Liver (tissue), 9 donors: ENCODE measurements around the gene SCN3A. TPM values are rescaled to one million over a fixed set of nuclear protein-coding genes. Genes with fewer than 3 reads are reported as not detected.

ENCODE experiments used
- DNase-seq: peaks from one replicate; pipeline ENCODE4 v3.0.0-alpha.2; 2017; ENCODE audit warnings: low spot score
- H3K27ac ChIP-seq, 2 donors: one replicate each; pipeline ENCODE4 v1.7.0; 2013; ENCODE audit warnings: inconsistent platforms in 2 of 2, low read length in 2 of 2, control low read depth in 1 of 2, low read depth in 1 of 2, mild to moderate bottlenecking in 1 of 2
- H3K27me3 ChIP-seq, 4 donors: one replicate each; pipeline versions ENCODE4 v1.6.1 to v1.7.0; 2013; ENCODE audit warnings: low read length in 3 of 4, inconsistent platforms in 1 of 4, mild to moderate bottlenecking in 1 of 4, moderate library complexity in 1 of 4; ENCODE audit not compliant: control insufficient read depth in 4 of 4, insufficient read depth in 4 of 4
- H3K36me3 ChIP-seq, 4 donors: one replicate each; pipeline versions ENCODE4 v1.6.1 to v1.7.0; 2013; ENCODE audit warnings: low read length in 3 of 4, mild to moderate bottlenecking in 3 of 4, low read depth in 1 of 4, moderate library complexity in 1 of 4; ENCODE audit not compliant: control insufficient read depth in 4 of 4, insufficient read depth in 3 of 4
- H3K4me1 ChIP-seq, 4 donors: one replicate each; pipeline versions ENCODE4 v1.6.1 to v1.7.0; 2013; ENCODE audit warnings: low read length in 3 of 4, mild to moderate bottlenecking in 3 of 4, moderate library complexity in 1 of 4; ENCODE audit not compliant: control insufficient read depth in 4 of 4, insufficient read depth in 4 of 4
- H3K4me3 ChIP-seq, 3 donors: one replicate each; pipeline versions ENCODE4 v1.6.1 to v1.7.0; 2013; ENCODE audit warnings: low read length in 3 of 3, control low read depth in 1 of 3, low read depth in 1 of 3, mild to moderate bottlenecking in 1 of 3
- H3K9ac ChIP-seq, 2 donors: one replicate each; pipeline ENCODE4 v1.7.0; 2013; ENCODE audit warnings: low read length in 2 of 2, mild to moderate bottlenecking in 2 of 2, moderate library complexity in 2 of 2, control low read depth in 1 of 2, low read depth in 1 of 2
- H3K9me3 ChIP-seq, 4 donors: one replicate each; pipeline versions ENCODE4 v1.6.1 to v1.7.0; 2013; ENCODE audit warnings: low read length in 3 of 4; ENCODE audit not compliant: control insufficient read depth in 4 of 4
- EGR1 ChIP-seq, 2 donors: IDR thresholded peaks; 2 replicates each; pipeline ENCODE4 v1.6.1; 2016 to 2018; ENCODE audit warnings: antibody characterized with exemption in 2 of 2, low read depth in 2 of 2
- FOXA1 ChIP-seq: IDR thresholded peaks from 2 replicates; pipeline ENCODE4 v1.6.1; 2016; ENCODE audit warnings: antibody characterized with exemption
- FOXA2 ChIP-seq: IDR thresholded peaks from 2 replicates; pipeline ENCODE4 v1.6.1; 2016; ENCODE audit warnings: antibody characterized with exemption
- HNF4A ChIP-seq, 2 donors: conservative IDR thresholded peaks; 2 replicates each; pipeline ENCODE4 v1.6.1; 2016; ENCODE audit warnings: antibody characterized with exemption in 2 of 2, mild to moderate bottlenecking in 2 of 2
- HNF4G ChIP-seq: IDR thresholded peaks from 2 replicates; pipeline ENCODE4 v1.6.1; 2016; ENCODE audit warnings: antibody characterized with exemption
- JUND ChIP-seq, 2 donors: IDR thresholded peaks; 2 replicates each; pipeline ENCODE4 v1.6.1; 2016; ENCODE audit warnings: antibody characterized with exemption in 2 of 2
- NR2F2 ChIP-seq: IDR thresholded peaks from 2 replicates; pipeline ENCODE4 v1.6.1; 2016; ENCODE audit warnings: antibody characterized with exemption
- RAD21 ChIP-seq, 2 donors: IDR thresholded peaks; 2 replicates each; pipeline ENCODE4 v1.6.1; 2016; ENCODE audit warnings: antibody characterized with exemption in 2 of 2, mild to moderate bottlenecking in 2 of 2
- RXRA ChIP-seq, 2 donors: IDR thresholded peaks; 2 replicates each; pipeline ENCODE4 v1.6.1; 2017 to 2018; ENCODE audit warnings: antibody characterized with exemption in 2 of 2, mild to moderate bottlenecking in 1 of 2
- TAF1 ChIP-seq: conservative IDR thresholded peaks from 2 replicates; pipeline ENCODE4 v1.6.1; 2016; ENCODE audit warnings: antibody characterized with exemption, mild to moderate bottlenecking
- YY1 ChIP-seq: IDR thresholded peaks from 2 replicates; pipeline ENCODE4 v1.6.1; 2016; ENCODE audit warnings: antibody characterized with exemption, mild to moderate bottlenecking
- WGBS: extraction: QIAGEN DNeasy Blood & Tissue Kit; methylation state at CpG from one replicate; pipeline ENCODE4 v1.1.7; 2013; 5-methylcytosine and 5-hydroxymethylcytosine counted together
- polyA plus RNA-seq, 2 donors: library from polyadenylated mRNA; stranded (reverse) in 1 of 2; unstranded in 1 of 2; fragments of 200-250 nt in 1 of 2; fragments of >200 nt in 1 of 2; fragmentation: Nextera tagmentation in 1 of 2; extraction: Ambion mirVana in 1 of 2; gene quantifications; one replicate each; pipeline versions ENCODE4 v1.2.1 to v1.2.3, GENCODE V29; 2013 to 2015
- total RNA-seq, 2 donors: library from RNA; depleted of rRNA; stranded (reverse); fragments of >200 nt; gene quantifications; one replicate each; pipeline ENCODE4 v1.2.3, GENCODE V29; 2014
- TF ChIP-seq, protein P1 (sequence below): fragments of 150-350 bp; IDR thresholded peaks from 2 replicates; pipeline ENCODE4 v1.5.1; 2017; ENCODE audit warnings: improper control_type of control experiment, low read depth, low read length; ENCODE audit not compliant: missing input control
- TF ChIP-seq, protein P2 (sequence below): IDR thresholded peaks from 2 replicates; pipeline ENCODE4 v1.6.1; 2016; ENCODE audit warnings: antibody characterized with exemption
- TF ChIP-seq, protein P3 (sequence below): IDR thresholded peaks from 2 replicates; pipeline ENCODE4 v1.6.1; 2016; ENCODE audit warnings: antibody characterized with exemption, mild to moderate bottlenecking
- TF ChIP-seq, protein P4 (sequence below): IDR thresholded peaks from 2 replicates; pipeline ENCODE4 v1.6.1; 2016; ENCODE audit warnings: antibody characterized with exemption
- donor health status: healthy.
- donor health status: healthy.
- donor health status: healthy.
- donor health status: healthy.
- donor health status: healthy.

Gene SCN3A
- total and polyA plus RNA-seq, 4 donors, result 0.05 to 1.0 (median 0.29) TPM

DNA sequence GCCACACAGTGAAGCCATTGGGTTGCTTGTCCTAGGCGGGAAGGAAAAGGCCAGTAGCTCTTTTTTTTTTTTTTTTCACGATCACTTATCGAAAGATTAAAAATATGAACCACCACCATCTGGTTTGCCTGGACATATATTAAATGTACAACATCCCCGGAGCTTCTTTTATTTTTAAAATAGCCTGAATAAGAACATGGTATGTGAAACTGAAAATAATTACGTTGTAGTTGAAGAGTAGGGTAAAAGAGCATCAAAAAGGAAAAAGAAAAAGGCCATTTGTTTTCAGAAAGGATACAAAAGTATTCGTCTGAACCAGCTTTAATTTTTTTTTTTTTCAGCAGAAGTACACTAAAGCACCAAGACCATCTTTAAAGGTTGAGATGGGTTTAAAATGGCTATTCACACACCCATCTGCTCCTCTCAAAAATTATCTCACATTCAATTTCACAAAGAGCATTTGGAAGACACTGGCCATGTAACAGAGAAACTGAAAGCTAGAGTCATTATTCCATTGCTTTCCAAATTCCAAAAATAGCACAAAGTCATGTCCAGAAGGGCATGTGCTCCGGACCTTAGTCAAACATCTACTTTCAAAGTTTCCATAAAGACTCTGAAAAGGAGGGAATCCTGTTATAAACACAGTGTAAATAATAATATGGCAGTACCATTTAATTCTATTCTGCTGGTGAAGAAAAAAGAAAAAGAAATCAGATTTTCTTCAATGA lies 82.9 kb downstream of the SCN3A start (continued):
- TF ChIP-seq, protein P1, sequence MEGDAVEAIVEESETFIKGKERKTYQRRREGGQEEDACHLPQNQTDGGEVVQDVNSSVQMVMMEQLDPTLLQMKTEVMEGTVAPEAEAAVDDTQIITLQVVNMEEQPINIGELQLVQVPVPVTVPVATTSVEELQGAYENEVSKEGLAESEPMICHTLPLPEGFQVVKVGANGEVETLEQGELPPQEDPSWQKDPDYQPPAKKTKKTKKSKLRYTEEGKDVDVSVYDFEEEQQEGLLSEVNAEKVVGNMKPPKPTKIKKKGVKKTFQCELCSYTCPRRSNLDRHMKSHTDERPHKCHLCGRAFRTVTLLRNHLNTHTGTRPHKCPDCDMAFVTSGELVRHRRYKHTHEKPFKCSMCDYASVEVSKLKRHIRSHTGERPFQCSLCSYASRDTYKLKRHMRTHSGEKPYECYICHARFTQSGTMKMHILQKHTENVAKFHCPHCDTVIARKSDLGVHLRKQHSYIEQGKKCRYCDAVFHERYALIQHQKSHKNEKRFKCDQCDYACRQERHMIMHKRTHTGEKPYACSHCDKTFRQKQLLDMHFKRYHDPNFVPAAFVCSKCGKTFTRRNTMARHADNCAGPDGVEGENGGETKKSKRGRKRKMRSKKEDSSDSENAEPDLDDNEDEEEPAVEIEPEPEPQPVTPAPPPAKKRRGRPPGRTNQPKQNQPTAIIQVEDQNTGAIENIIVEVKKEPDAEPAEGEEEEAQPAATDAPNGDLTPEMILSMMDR, result no peak
- peak; percentile 50 for TF ChIP-seq FOXA1

DNA sequence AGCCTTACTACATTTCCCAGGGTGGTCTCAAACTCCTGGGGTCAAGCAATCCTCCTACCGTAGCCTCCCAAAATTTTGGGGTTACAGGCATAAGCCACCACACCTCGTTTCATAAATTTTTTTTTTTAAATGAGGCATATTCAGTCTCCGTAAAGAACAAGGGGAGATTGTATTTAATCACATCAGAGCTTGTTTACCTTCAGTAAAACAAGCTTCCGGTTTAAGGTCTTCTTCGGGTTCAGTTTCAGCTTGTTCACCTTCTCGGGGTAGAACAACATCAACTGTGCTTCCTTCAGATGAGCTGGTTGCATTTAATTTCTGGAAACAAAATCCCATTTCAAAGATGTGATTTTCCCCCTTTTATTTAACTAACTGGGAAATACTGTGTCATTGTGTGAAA lies 88.6 kb downstream of the SCN3A start:
- H3K36me3 ChIP-seq, result no peaks in the 10 kb centered on the region
- no peak overlapping the region for H3K27ac ChIP-seq
- 73% methylated on average over 6 of the region's 6 CpGs for WGBS
- H3K27me3 ChIP-seq, result no peaks in the 10 kb centered on the region
- no peak overlapping the region for H3K4me3 ChIP-seq
- no peak for TF ChIP-seq FOXA1
- no peak for TF ChIP-seq RXRA (IDR thresholded peaks at IDR 0.05)
- TF ChIP-seq EGR1 (IDR thresholded peaks at IDR 0.05; ENCODE audit: low read depth in 2 of 2), result no peak
- TF ChIP-seq FOXA2, result no peak
- TF ChIP-seq, protein P2, sequence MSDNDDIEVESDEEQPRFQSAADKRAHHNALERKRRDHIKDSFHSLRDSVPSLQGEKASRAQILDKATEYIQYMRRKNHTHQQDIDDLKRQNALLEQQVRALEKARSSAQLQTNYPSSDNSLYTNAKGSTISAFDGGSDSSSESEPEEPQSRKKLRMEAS, result no peak
- no peak for TF ChIP-seq HNF4A (conservative IDR thresholded peaks at IDR 0.05)
- TF ChIP-seq HNF4G, result no peak
- no peak for TF ChIP-seq YY1
- TF ChIP-seq, protein P1, result no peak
- no peak for TF ChIP-seq RAD21 (IDR thresholded peaks at IDR 0.05)
- no peak overlapping the region for H3K9ac ChIP-seq
- peaks cover 2 to 12% (median 7%) of the 10 kb centered on the region in 4 donors for H3K4me1 ChIP-seq
- DNase-seq, result no peak
- no peaks in the 10 kb centered on the region for H3K9me3 ChIP-seq

DNA sequence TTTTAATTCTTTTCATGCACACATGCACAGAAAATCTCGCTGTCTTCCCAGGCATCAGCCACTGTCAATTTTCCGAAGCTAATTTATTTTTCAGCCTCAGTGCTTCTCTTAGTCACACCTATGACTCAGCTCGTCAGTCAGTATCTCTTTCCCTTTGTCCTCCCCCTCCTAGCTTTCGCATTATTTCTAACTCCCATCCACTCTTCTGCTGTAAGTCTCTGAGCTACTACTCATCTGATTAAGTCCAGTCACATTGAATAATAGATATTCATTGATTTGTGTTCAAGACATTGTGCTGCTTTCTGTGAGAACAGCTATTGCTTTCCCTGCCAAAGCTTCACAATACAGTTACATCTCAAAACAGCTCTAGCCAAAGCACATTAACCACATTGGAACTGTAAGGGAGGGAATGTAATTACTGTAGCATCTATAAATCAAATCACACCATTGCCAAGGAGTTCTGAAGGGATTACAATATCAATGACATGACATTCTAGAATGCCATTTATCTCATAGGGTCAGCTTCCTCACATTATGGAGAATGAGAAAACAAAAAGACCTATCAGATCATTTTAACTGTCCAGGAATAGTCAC lies 89.4 kb downstream of the SCN3A start:
- DNase-seq, result no peak
- 92% methylated on average over 4 of the region's 4 CpGs for WGBS
- Histone ChIP-seq H3K36me3 (no peaks in the 10 kb centered on the region), H3K4me1 (peaks cover 2 to 12% (median 7%) of the 10 kb centered on the region in 4 donors), H3K9me3 (no peaks in the 10 kb centered on the region), H3K4me3 (no peak overlapping the region), H3K9ac (no peak overlapping the region), H3K27me3 (no peaks in the 10 kb centered on the region), H3K27ac (no peak overlapping the region)
- TF ChIP-seq, protein P3, sequence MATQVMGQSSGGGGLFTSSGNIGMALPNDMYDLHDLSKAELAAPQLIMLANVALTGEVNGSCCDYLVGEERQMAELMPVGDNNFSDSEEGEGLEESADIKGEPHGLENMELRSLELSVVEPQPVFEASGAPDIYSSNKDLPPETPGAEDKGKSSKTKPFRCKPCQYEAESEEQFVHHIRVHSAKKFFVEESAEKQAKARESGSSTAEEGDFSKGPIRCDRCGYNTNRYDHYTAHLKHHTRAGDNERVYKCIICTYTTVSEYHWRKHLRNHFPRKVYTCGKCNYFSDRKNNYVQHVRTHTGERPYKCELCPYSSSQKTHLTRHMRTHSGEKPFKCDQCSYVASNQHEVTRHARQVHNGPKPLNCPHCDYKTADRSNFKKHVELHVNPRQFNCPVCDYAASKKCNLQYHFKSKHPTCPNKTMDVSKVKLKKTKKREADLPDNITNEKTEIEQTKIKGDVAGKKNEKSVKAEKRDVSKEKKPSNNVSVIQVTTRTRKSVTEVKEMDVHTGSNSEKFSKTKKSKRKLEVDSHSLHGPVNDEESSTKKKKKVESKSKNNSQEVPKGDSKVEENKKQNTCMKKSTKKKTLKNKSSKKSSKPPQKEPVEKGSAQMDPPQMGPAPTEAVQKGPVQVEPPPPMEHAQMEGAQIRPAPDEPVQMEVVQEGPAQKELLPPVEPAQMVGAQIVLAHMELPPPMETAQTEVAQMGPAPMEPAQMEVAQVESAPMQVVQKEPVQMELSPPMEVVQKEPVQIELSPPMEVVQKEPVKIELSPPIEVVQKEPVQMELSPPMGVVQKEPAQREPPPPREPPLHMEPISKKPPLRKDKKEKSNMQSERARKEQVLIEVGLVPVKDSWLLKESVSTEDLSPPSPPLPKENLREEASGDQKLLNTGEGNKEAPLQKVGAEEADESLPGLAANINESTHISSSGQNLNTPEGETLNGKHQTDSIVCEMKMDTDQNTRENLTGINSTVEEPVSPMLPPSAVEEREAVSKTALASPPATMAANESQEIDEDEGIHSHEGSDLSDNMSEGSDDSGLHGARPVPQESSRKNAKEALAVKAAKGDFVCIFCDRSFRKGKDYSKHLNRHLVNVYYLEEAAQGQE, result no peak
- TF ChIP-seq HNF4A (conservative IDR thresholded peaks at IDR 0.05) (no peak), YY1 (no peak), RAD21 (IDR thresholded peaks at IDR 0.05) (no peak), JUND (IDR thresholded peaks at IDR 0.05) (no peak), FOXA2 (no peak), FOXA1 (no peak), HNF4G (no peak), RXRA (IDR thresholded peaks at IDR 0.05) (no peak), NR2F2 (no peak), TAF1 (no peak)
- TF ChIP-seq, protein P1, result no peak
- TF ChIP-seq, protein P2, result no peak
- TF ChIP-seq, protein P4, sequence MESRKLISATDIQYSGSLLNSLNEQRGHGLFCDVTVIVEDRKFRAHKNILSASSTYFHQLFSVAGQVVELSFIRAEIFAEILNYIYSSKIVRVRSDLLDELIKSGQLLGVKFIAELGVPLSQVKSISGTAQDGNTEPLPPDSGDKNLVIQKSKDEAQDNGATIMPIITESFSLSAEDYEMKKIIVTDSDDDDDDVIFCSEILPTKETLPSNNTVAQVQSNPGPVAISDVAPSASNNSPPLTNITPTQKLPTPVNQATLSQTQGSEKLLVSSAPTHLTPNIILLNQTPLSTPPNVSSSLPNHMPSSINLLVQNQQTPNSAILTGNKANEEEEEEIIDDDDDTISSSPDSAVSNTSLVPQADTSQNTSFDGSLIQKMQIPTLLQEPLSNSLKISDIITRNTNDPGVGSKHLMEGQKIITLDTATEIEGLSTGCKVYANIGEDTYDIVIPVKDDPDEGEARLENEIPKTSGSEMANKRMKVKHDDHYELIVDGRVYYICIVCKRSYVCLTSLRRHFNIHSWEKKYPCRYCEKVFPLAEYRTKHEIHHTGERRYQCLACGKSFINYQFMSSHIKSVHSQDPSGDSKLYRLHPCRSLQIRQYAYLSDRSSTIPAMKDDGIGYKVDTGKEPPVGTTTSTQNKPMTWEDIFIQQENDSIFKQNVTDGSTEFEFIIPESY, result no peak
